T-cell (primary cell): ENCODE results near the gene PEAR1. TPM values are rescaled to one million over a fixed set of nuclear protein-coding genes. Genes with fewer than 3 reads are reported as not detected.

Experiments used
- ATAC-seq, 4 experiments: fragments of 200-7000 bp in 3 of 4; fragments of 150-1000 bp in 1 of 4; cut with Tn5 transposase; replicated peaks in 1 of 4; 1 replicate in 3 of 4; 2 replicates in 1 of 4; pipeline ENCODE4 v1.10.0; 2021; ENCODE audit warnings: moderate library complexity in 3 of 4, mild to moderate bottlenecking in 2 of 4, moderate number of reproducible peaks in 1 of 4
- CTCF ChIA-PET, 2 donors: fragments of 300-600 bp; sonication (Branson Sonifier 250); formaldehyde crosslinking; loops; one replicate each; lab custom pipeline; 2022; ENCODE audit warnings: antibody characterized with exemption in 2 of 2; lab: Charles Lee
- POLR2A ChIA-PET, 2 donors: fragments of 300-600 bp; sonication (Branson Sonifier 250); formaldehyde crosslinking; loops; one replicate each; lab custom pipeline; 2022; ENCODE audit warnings: antibody characterized with exemption in 2 of 2; lab: Charles Lee
- DNase-seq, 35 experiments: peaks; one replicate each; pipeline versions ENCODE4 v3.0.0 to v3.0.0-alpha.2; 2013 to 2023
- H3K27ac ChIP-seq: one replicate; pipeline ENCODE4 v1.5.1; 2013; ENCODE audit warnings: low read length
- H3K27me3 ChIP-seq, 2 experiments: replicated peaks in 1 of 2; 1 replicate in 1 of 2; 2 replicates in 1 of 2; pipeline versions ENCODE4 v1.6.1 to v1.7.0; 2013; ENCODE audit warnings: low read length in 1 of 2, mixed read lengths in 1 of 2; ENCODE audit not compliant: control insufficient read depth in 2 of 2, insufficient read depth in 2 of 2; ENCODE audit errors: extremely low read depth in 1 of 2
- H3K36me3 ChIP-seq, 2 donors: 1 replicate in 1 of 2; 2 replicates in 1 of 2; pipeline versions ENCODE4 v1.6.1 to v1.7.0; 2013; ENCODE audit warnings: low read length in 1 of 2; ENCODE audit not compliant: control insufficient read depth in 2 of 2, insufficient read depth in 1 of 2; ENCODE audit errors: extremely low read depth in 1 of 2
- H3K4me1 ChIP-seq, 2 experiments: 1 replicate in 1 of 2; 2 replicates in 1 of 2; pipeline versions ENCODE4 v1.6.1 to v1.7.0; 2013; ENCODE audit warnings: low read length in 2 of 2, mixed read lengths in 1 of 2; ENCODE audit not compliant: insufficient read depth in 2 of 2, control insufficient read depth in 1 of 2; ENCODE audit errors: extremely low read depth in 1 of 2
- H3K4me3 ChIP-seq, 2 donors: 1 replicate in 1 of 2; 2 replicates in 1 of 2; pipeline versions ENCODE4 v1.5.1 to v1.7.0; 2013; ENCODE audit warnings: mild to moderate bottlenecking in 2 of 2, low read length in 1 of 2, moderate library complexity in 1 of 2; ENCODE audit not compliant: control insufficient read depth in 1 of 2; ENCODE audit errors: extremely low read depth in 1 of 2
- H3K9me3 ChIP-seq: 2 replicates; pipeline ENCODE4 v1.7.0; 2013
- H3K27ac Mint-ChIP-seq, 2 donors: one replicate each; pipeline ENCODE4 v1.8.0; 2020 to 2021; ENCODE audit warnings: mild to moderate bottlenecking in 2 of 2, mixed read lengths in 2 of 2
- H3K27me3 Mint-ChIP-seq, 2 donors: one replicate each; pipeline ENCODE4 v1.8.0; 2021 to 2022; ENCODE audit warnings: mixed read lengths in 2 of 2
- H3K36me3 Mint-ChIP-seq: one replicate; pipeline ENCODE4 v1.8.0; 2021; ENCODE audit warnings: mixed read lengths
- H3K4me1 Mint-ChIP-seq, 3 donors: one replicate each; pipeline ENCODE4 v1.8.0; 2020 to 2022; ENCODE audit warnings: mixed read lengths in 3 of 3, mild to moderate bottlenecking in 1 of 3
- H3K4me3 Mint-ChIP-seq, 3 donors: one replicate each; pipeline ENCODE4 v1.8.0; 2020 to 2022; ENCODE audit warnings: mild to moderate bottlenecking in 3 of 3, mixed read lengths in 3 of 3, moderate library complexity in 3 of 3
- H3K9me3 Mint-ChIP-seq, 3 donors: one replicate each; pipeline ENCODE4 v1.8.0; 2020 to 2022; ENCODE audit warnings: mixed read lengths in 3 of 3
- WGBS: methylation state at CpG from one replicate; pipeline ENCODE4 v1.1.5; 2013; ENCODE audit warnings: missing lambda C conversion rate; ENCODE audit not compliant: insufficient coverage; 5-methylcytosine and 5-hydroxymethylcytosine counted together
- total RNA-seq, 35 experiments: library from RNA in 6 of 35; stranded (reverse) in 6 of 35; fragments of 120-200 nt in 1 of 35; gene quantifications; one replicate each; pipeline versions ENCODE4 v1.2.1 to v1.2.4 and lab custom pipeline; 2013 to 2026

PEAR1 gene
- total RNA-seq, 5 donors from 2014 or later (not counting 1 experiment from before 2014, with no cell fraction given), result 0.09 to 0.67 (median 0.28) TPM

DNA sequence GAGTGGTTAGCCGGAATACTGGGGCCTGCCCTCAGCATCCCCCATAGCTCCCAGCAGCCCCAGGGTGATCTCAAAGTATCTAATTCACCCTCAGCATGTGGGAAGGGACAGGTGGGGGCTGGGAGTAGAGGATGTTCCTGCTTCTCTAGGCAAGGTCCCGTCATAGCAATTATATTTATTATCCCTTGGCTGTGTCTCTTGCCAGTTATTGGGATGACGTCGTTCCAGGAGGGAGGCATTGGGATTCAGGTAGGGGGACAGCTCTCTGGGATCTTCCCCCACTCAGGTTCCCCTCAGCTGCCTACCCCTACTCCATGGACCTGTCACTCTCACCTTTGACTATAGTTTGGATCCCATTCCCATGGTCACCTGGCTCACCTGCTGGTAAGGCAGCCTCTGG is 11.9 kb upstream of the PEAR1 start:
- Mint-ChIP-seq H3K27ac (no peak overlapping the region), H3K9me3 (no peaks in the 10 kb centered on the region), H3K4me3 (no peak overlapping the region), H3K27me3 (peaks cover 17 to 44% of the 10 kb centered on the region in 2 donors), H3K36me3 (no peaks in the 10 kb centered on the region), H3K4me1 (no peaks in the 10 kb centered on the region)
- Histone ChIP-seq H3K9me3 (no peaks in the 10 kb centered on the region), H3K4me3 (no peak overlapping the region), H3K4me1 (no peaks in the 10 kb centered on the region), H3K27me3 (peaks cover 2 to 74% of the 10 kb centered on the region in 2 experiments), H3K27ac (no peak overlapping the region), H3K36me3 (no peaks in the 10 kb centered on the region)
- ChIA-PET POLR2A (no interaction called here), CTCF (interaction anchor here in 1 of 2 donors (1.0 kb wide), 1 partner anchor 43 kb away, joined by 7 read pairs; no protein-coding TSS in a partner anchor)
- WGBS, result no CpG with 5 or more reads among the region's 4 CpGs
- ATAC-seq, result no peak
- no peak for DNase-seq

DNA sequence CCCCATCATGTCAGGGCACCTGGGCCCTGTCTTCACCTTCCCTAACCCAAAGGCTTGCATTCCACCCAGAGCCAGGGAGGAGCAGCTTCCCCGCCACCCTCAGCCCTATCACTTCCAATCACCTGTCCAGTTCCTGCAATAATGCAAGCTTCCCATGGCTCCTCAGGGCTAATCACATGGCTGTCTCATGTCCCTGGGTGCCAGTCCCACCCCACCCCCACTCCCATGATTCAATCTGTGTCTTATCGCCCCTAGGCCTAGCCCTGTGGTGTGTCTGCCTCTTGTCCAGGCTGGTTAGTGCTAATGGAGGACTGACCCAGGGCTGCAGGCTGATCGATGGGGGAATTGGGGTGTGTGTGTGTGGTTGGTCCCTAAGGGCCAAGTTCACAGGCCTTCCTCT is 11.0 kb upstream of the PEAR1 start:
- Histone ChIP-seq H3K9me3 (no peaks in the 10 kb centered on the region), H3K27me3 (peaks cover 2 to 81% of the 10 kb centered on the region in 2 experiments), H3K4me3 (no peak overlapping the region), H3K36me3 (no peaks in the 10 kb centered on the region), H3K27ac (no peak overlapping the region), H3K4me1 (no peaks in the 10 kb centered on the region)
- WGBS, result 83% methylated on average over 2 of the region's 3 CpGs
- ChIA-PET CTCF (no interaction called here), POLR2A (no interaction called here)
- no peaks in the 10 kb centered on the region for H3K9me3 Mint-ChIP-seq
- DNase-seq (no peak), ATAC-seq (no peak)
- no peaks in the 10 kb centered on the region for H3K4me1 Mint-ChIP-seq
- no peak overlapping the region for H3K4me3 Mint-ChIP-seq
- H3K27me3 Mint-ChIP-seq, result peaks cover 20 to 50% of the 10 kb centered on the region in 2 donors
- no peak overlapping the region for H3K27ac Mint-ChIP-seq
- H3K36me3 Mint-ChIP-seq, result no peaks in the 10 kb centered on the region

DNA sequence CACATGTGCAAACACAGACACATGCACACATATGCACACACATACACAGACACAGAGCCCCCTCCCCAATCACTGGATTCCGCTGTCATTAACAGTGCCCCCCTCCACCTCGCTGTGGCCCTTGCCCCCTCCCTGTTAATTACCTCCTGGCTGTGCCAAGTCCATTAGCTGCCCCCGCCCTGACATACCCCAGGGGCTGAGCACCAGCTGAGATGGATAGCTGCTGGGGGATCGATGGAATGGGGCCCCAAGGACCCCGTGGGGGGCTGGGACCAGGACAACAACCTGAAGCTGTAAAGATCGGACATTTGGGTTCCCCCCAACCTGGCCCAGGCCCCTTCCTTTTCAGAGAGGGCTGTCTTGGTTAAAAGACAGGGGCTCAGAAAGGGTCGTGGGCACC is 9.6 kb upstream of the PEAR1 start:
- ATAC-seq (no peak), DNase-seq (no peak)
- no peak overlapping the region for H3K27ac Mint-ChIP-seq
- no peaks in the 10 kb centered on the region for H3K4me1 Mint-ChIP-seq
- no peaks in the 10 kb centered on the region for H3K9me3 Mint-ChIP-seq
- H3K27me3 ChIP-seq, result peaks cover 2 to 86% of the 10 kb centered on the region in 2 experiments
- ChIA-PET POLR2A (no interaction called here), CTCF (no interaction called here)
- H3K36me3 Mint-ChIP-seq, result no peaks in the 10 kb centered on the region
- H3K36me3 ChIP-seq, result no peaks in the 10 kb centered on the region
- H3K4me3 ChIP-seq, result no peak overlapping the region
- H3K4me1 ChIP-seq, result no peaks in the 10 kb centered on the region
- H3K4me3 Mint-ChIP-seq, result no peak overlapping the region
- H3K9me3 ChIP-seq, result no peaks in the 10 kb centered on the region
- no peak overlapping the region for H3K27ac ChIP-seq
- peaks cover 18 to 55% of the 10 kb centered on the region in 2 donors for H3K27me3 Mint-ChIP-seq
- WGBS, result 57% methylated on average over 5 of the region's 7 CpGs

DNA sequence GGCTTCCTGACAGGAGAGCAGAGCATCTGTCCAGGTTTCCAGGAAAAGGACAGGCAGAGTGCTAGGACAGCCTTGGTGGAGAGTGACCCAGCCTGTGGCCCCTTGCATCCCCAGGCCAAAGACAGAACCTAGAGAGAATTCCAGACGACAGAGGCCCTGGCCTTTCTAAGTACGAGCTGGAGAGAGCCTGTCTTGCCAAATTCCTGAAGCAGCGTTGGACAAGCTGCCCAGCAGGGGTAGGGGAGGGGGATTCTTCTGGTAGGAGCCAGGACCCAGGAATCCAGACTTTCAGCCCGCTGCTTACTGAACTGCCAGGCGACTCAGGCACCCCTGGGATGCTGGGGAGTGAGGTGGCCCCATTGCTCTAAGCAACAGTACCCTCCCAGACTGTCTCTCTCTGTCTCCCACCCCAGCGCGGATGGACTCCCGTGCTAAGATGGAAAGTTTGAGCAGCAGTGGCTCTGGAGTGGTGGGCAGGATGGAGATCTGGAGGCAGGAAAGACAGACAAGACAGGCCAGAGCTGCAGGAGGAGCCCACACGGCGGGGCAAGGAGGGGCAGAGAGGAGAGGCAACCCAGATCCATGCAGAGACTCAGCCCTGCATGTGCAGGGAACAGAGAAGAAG is 8.8 kb upstream of the PEAR1 start:
- H3K4me3 Mint-ChIP-seq, result no peak overlapping the region
- peaks cover 2 to 83% of the 10 kb centered on the region in 2 experiments for H3K27me3 ChIP-seq
- no peak overlapping the region for H3K27ac ChIP-seq
- 88% methylated on average over 5 of the region's 10 CpGs for WGBS
- H3K36me3 ChIP-seq, result no peaks in the 10 kb centered on the region
- H3K27ac Mint-ChIP-seq, result no peak overlapping the region
- H3K9me3 Mint-ChIP-seq, result no peaks in the 10 kb centered on the region
- POLR2A ChIA-PET, result no interaction called here
- DNase-seq (no peak), ATAC-seq (no peak)
- no peaks in the 10 kb centered on the region for H3K4me1 ChIP-seq
- H3K4me3 ChIP-seq, result no peak overlapping the region
- peaks cover 22 to 56% of the 10 kb centered on the region in 2 donors for H3K27me3 Mint-ChIP-seq
- no peaks in the 10 kb centered on the region for H3K4me1 Mint-ChIP-seq
- no peaks in the 10 kb centered on the region for H3K9me3 ChIP-seq
- CTCF ChIA-PET, result no interaction called here
- H3K36me3 Mint-ChIP-seq, result no peaks in the 10 kb centered on the region

DNA sequence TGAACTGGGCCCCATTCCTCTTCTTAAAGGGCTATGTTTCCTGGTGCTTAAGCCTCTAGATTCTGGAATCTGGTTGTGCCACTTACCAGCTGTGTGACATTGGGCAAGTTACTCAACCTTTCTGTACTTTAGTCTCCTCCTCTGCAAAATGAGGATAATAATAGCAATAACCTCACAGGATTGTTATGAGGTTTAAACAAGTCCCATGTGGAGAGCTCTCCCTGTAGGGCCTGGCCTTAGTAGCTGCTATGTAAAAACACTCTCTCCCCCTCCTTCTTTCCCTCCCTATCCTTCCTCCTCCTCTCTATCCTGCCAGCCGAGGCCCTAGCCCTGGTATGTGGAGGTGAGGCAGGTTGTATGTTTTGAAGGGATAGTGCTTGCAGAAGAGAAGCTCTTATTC is 8.2 kb upstream of the PEAR1 start:
- ChIA-PET CTCF (no interaction called here), POLR2A (no interaction called here)
- H3K27me3 ChIP-seq, result peaks cover 2 to 81% of the 10 kb centered on the region in 2 experiments
- WGBS, result no CpG with 5 or more reads among the region's 1 CpG
- ATAC-seq, result no peak
- no peak overlapping the region for H3K4me3 ChIP-seq
- peaks cover 22 to 60% of the 10 kb centered on the region in 2 donors for H3K27me3 Mint-ChIP-seq
- no peaks in the 10 kb centered on the region for H3K36me3 ChIP-seq
- H3K27ac ChIP-seq, result no peak overlapping the region
- H3K9me3 ChIP-seq, result no peaks in the 10 kb centered on the region
- H3K4me1 ChIP-seq, result peaks cover 0 to 4% of the 10 kb centered on the region in 2 experiments
- DNase-seq, result no peak
- H3K4me1 Mint-ChIP-seq, result peaks cover 3 to 4% (median 3%) of the 10 kb centered on the region in 3 donors
- no peak overlapping the region for H3K4me3 Mint-ChIP-seq
- no peaks in the 10 kb centered on the region for H3K9me3 Mint-ChIP-seq
- no peak overlapping the region for H3K27ac Mint-ChIP-seq
- H3K36me3 Mint-ChIP-seq, result no peaks in the 10 kb centered on the region

DNA sequence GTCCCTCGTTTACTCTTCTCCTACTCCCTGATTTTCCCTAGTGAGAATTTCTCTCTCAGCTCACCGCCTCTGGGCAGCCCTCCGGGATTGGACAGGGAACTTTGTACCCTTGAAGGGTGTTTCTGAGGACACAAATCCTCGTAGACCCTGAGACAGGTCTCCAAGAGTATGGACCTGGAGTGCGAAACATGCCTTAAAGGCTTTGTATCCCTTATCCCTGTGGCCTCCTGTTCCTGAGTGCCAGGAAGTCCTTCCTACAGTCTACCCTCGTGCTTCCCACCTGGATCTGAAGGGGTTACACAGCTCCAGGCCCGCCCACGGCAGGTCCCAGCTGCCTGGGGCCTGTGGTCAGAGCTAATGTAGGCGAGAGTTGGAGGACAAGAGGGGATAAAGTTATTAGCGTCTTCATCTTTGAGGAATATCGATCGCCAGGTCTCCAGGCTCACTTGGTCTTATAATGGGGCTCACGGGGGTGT is 7.6 kb upstream of the PEAR1 start:
- H3K27me3 Mint-ChIP-seq, result peaks cover 24 to 57% of the 10 kb centered on the region in 2 donors
- no peak overlapping the region for H3K27ac Mint-ChIP-seq

More for the DNA sequence above, 7.6 kb upstream of the PEAR1 start:
- H3K9me3 ChIP-seq, result no peaks in the 10 kb centered on the region
- POLR2A ChIA-PET, result no interaction called here
- H3K27ac ChIP-seq, result no peak overlapping the region
- H3K4me3 ChIP-seq, result no peak overlapping the region
- no peaks in the 10 kb centered on the region for H3K36me3 Mint-ChIP-seq
- H3K36me3 ChIP-seq, result no peaks in the 10 kb centered on the region
- ATAC-seq, result no peak
- DNase-seq, result no peak
- H3K9me3 Mint-ChIP-seq, result no peaks in the 10 kb centered on the region
- peaks cover 3 to 6% (median 3%) of the 10 kb centered on the region in 3 donors for H3K4me1 Mint-ChIP-seq
- H3K27me3 ChIP-seq, result peaks cover 2 to 78% of the 10 kb centered on the region in 2 experiments
- H3K4me1 ChIP-seq, result peaks cover 0 to 4% of the 10 kb centered on the region in 2 experiments
- H3K4me3 Mint-ChIP-seq, result no peak overlapping the region
- CTCF ChIA-PET, result no interaction called here
- 68% methylated on average over 9 of the region's 13 CpGs for WGBS
